H9 (cell line): Measurements from ENCODE around the gene ITGA11. TPM values are rescaled to one million over a fixed set of nuclear protein-coding genes. Genes with fewer than 3 reads are reported as not detected.
A peak's percentile ranks its signal among the peaks of the same experiment; 100 is the strongest.

ENCODE experiments used
- DNase-seq: peaks from one replicate; pipeline ENCODE4 v3.0.0-alpha.2; 2017
- H2AFZ ChIP-seq: one replicate; pipeline ENCODE4 v1.6.1; 2013; ENCODE audit warnings: mild to moderate bottlenecking, low read length, control low read depth, moderate library complexity
- H2AK5ac ChIP-seq: 2 replicates; pipeline ENCODE4 v1.6.1; 2013; ENCODE audit warnings: low read length, control low read depth, mixed read lengths; ENCODE audit not compliant: insufficient read length
- H2BK120ac ChIP-seq: one replicate; pipeline ENCODE4 v1.6.1; 2013; ENCODE audit warnings: low read depth, mild to moderate bottlenecking, low read length, control low read depth, inconsistent platforms; ENCODE audit not compliant: poor library complexity, severe bottlenecking
- H2BK12ac ChIP-seq: 2 replicates; pipeline ENCODE4 v1.6.1; 2013; ENCODE audit warnings: low read length, control low read depth, mixed read lengths, low read depth; ENCODE audit not compliant: insufficient read length
- H2BK15ac ChIP-seq: 2 replicates; pipeline ENCODE4 v1.6.1; 2013; ENCODE audit warnings: low read depth, low read length, control low read depth
- H2BK20ac ChIP-seq: one replicate; pipeline ENCODE4 v1.6.1; 2013; ENCODE audit warnings: low read depth, mild to moderate bottlenecking, low read length, control low read depth, inconsistent platforms; ENCODE audit not compliant: poor library complexity, severe bottlenecking
- H2BK5ac ChIP-seq: 2 replicates; pipeline ENCODE4 v1.6.1; 2013; ENCODE audit warnings: low read length, control low read depth, mixed read lengths; ENCODE audit not compliant: insufficient read length
- H3K14ac ChIP-seq: 2 replicates; pipeline ENCODE4 v1.6.1; 2013; ENCODE audit warnings: low read length, control low read depth; ENCODE audit not compliant: insufficient read depth
- H3K18ac ChIP-seq: 2 replicates; pipeline ENCODE4 v1.6.1; 2013; ENCODE audit warnings: low read depth, mild to moderate bottlenecking, mixed read lengths, low read length, control low read depth; ENCODE audit not compliant: insufficient read length
- H3K23ac ChIP-seq: 2 replicates; pipeline ENCODE4 v1.6.1; 2013; ENCODE audit warnings: low read length, control low read depth, mixed read lengths, low read depth; ENCODE audit not compliant: insufficient read length
- H3K23me2 ChIP-seq: 2 replicates; pipeline ENCODE4 v1.6.1; 2013; ENCODE audit warnings: low read depth, mild to moderate bottlenecking, mixed read lengths, low read length, control low read depth; ENCODE audit not compliant: insufficient read length, poor library complexity, severe bottlenecking
- H3K27ac ChIP-seq: 2 replicates; pipeline ENCODE4 v1.5.1; 2013; ENCODE audit warnings: low read length, control low read depth, mixed read lengths, low read depth; ENCODE audit not compliant: insufficient read length
- H3K27me3 ChIP-seq: 2 replicates; pipeline ENCODE4 v1.6.1; 2013; ENCODE audit warnings: low read length, control low read depth, inconsistent platforms; ENCODE audit not compliant: insufficient read depth
- H3K4ac ChIP-seq: 2 replicates; pipeline ENCODE4 v1.6.1; 2013; ENCODE audit warnings: low read depth, mild to moderate bottlenecking, control low read depth, inconsistent platforms, low read length, moderate library complexity
- H3K4me1 ChIP-seq: 2 replicates; pipeline ENCODE4 v1.6.1; 2013; ENCODE audit warnings: low read length, control low read depth, inconsistent platforms; ENCODE audit not compliant: insufficient read depth
- H3K4me2 ChIP-seq: 2 replicates; pipeline ENCODE4 v1.6.1; 2013; ENCODE audit warnings: low read length, control low read depth, mixed read lengths; ENCODE audit not compliant: insufficient read length, insufficient read depth
- H3K56ac ChIP-seq: 2 replicates; pipeline ENCODE4 v1.6.1; 2013; ENCODE audit warnings: low read depth, mild to moderate bottlenecking, mixed read lengths, low read length, control low read depth; ENCODE audit not compliant: insufficient read length
- H3K79me1 ChIP-seq: 2 replicates; pipeline ENCODE4 v1.6.1; 2013; ENCODE audit warnings: low read depth, mild to moderate bottlenecking, moderate library complexity, low read length, control low read depth, inconsistent platforms; ENCODE audit not compliant: insufficient read depth, poor library complexity, severe bottlenecking
- H3K79me2 ChIP-seq: 2 replicates; pipeline ENCODE4 v1.6.1; 2013; ENCODE audit warnings: low read length, control low read depth, inconsistent platforms; ENCODE audit not compliant: insufficient read depth
- H3K9ac ChIP-seq: 2 replicates; pipeline ENCODE4 v1.6.1; 2013; ENCODE audit warnings: low read length, control low read depth, mixed read lengths; ENCODE audit not compliant: insufficient read length; ENCODE audit errors: extremely low read depth
- H3K9me3 ChIP-seq: one replicate; pipeline ENCODE4 v1.6.1; 2013; ENCODE audit warnings: low read depth, low read length, inconsistent platforms; ENCODE audit not compliant: control insufficient read depth
- H3T11ph ChIP-seq: one replicate; pipeline ENCODE4 v1.6.1; 2013; ENCODE audit warnings: mild to moderate bottlenecking, low read length, control low read depth, inconsistent platforms
- H4K20me1 ChIP-seq: one replicate; pipeline ENCODE4 v1.6.1; 2013; ENCODE audit not compliant: control insufficient read depth, insufficient read length, insufficient read depth
- H4K5ac ChIP-seq: 2 replicates; pipeline ENCODE4 v1.6.1; 2013; ENCODE audit warnings: low read depth, mild to moderate bottlenecking, mixed read lengths, low read length, control low read depth; ENCODE audit not compliant: insufficient read length
- H4K8ac ChIP-seq: replicated peaks from 2 replicates; pipeline ENCODE4 v1.6.1; 2013; ENCODE audit warnings: low read length, control low read depth, mixed read lengths, low read depth; ENCODE audit not compliant: insufficient read length
- H4K91ac ChIP-seq: 2 replicates; pipeline ENCODE4 v1.6.1; 2013; ENCODE audit warnings: low read depth, mild to moderate bottlenecking, moderate library complexity, mixed read lengths, low read length, control low read depth; ENCODE audit not compliant: insufficient read length
- H3K27ac Mint-ChIP-seq, 3 experiments: 2 replicates in 2 of 3; 3 replicates in 1 of 3; pipeline ENCODE4 v1.8.0; 2020 to 2021; ENCODE audit warnings: mixed read lengths in 3 of 3, mild to moderate bottlenecking in 1 of 3, moderate library complexity in 1 of 3
- H3K27me3 Mint-ChIP-seq: 2 replicates; pipeline ENCODE4 v1.8.0; 2021; ENCODE audit warnings: low read depth, mild to moderate bottlenecking, moderate library complexity, mixed read lengths
- H3K36me3 Mint-ChIP-seq, 3 experiments: 2 replicates in 2 of 3; 3 replicates in 1 of 3; pipeline ENCODE4 v1.8.0; 2020 to 2021; ENCODE audit warnings: low read depth in 3 of 3, mixed read lengths in 3 of 3; ENCODE audit not compliant: insufficient read depth in 1 of 3
- H3K4me1 Mint-ChIP-seq, 2 experiments: 2 replicates each; pipeline ENCODE4 v1.8.0; 2020; ENCODE audit warnings: mixed read lengths in 2 of 2
- H3K4me3 Mint-ChIP-seq, 2 experiments: 2 replicates in 1 of 2; 3 replicates in 1 of 2; pipeline ENCODE4 v1.8.0; 2020 to 2021; ENCODE audit warnings: mild to moderate bottlenecking in 2 of 2, mixed read lengths in 2 of 2, moderate library complexity in 1 of 2
- H3K9me3 Mint-ChIP-seq, 2 experiments: 2 replicates in 1 of 2; 3 replicates in 1 of 2; pipeline ENCODE4 v1.8.0; 2020; ENCODE audit warnings: mild to moderate bottlenecking in 2 of 2, mixed read lengths in 2 of 2, moderate library complexity in 1 of 2
- WGBS: extraction: QIAGEN DNeasy Blood & Tissue Kit; methylation state at CpG from one replicate; pipeline ENCODE4 v1.1.7; 2013; ENCODE audit warnings: missing lambda C conversion rate, low lambda C conversion rate, mixed read lengths; ENCODE audit not compliant: insufficient read length; ENCODE audit errors: extremely low coverage; 5-methylcytosine and 5-hydroxymethylcytosine counted together
- total RNA-seq: library from RNA; stranded (reverse); gene quantifications from 2 replicates; pipeline ENCODE4 v1.2.1, GENCODE V29; 2021
- TF ChIP-seq, protein P1 (sequence below): fragments of 200-600 bp; sonication (generic); conservative IDR thresholded peaks from 3 replicates; pipeline ENCODE4 v1.8.0; 2021; ENCODE audit warnings: antibody characterized with exemption, mild to moderate bottlenecking

The ITGA11 gene
- total RNA-seq, 1 experiment from 2014 or later = 0.07 TPM

- Histone ChIP-seq H3K4me2 (no peak overlapping the region), H3K79me1 (no peaks in the 10 kb centered on the region), H2BK12ac (no peak overlapping the region), H2BK120ac (no peak overlapping the region), H4K91ac (no peak overlapping the region), H3T11ph (no peak overlapping the region), H2AFZ (no peak overlapping the region), H3K79me2 (no peaks in the 10 kb centered on the region), H2BK5ac (no peak overlapping the region), H2BK15ac (no peak overlapping the region), H3K27me3 (no peaks in the 10 kb centered on the region), H3K23ac (no peak overlapping the region), H3K14ac (no peak overlapping the region), H2AK5ac (no peak overlapping the region), H3K9ac (no peak overlapping the region), H3K27ac (no peak overlapping the region), H4K20me1 (no peaks in the 10 kb centered on the region), H4K5ac (no peak overlapping the region), H3K18ac (no peak overlapping the region), H4K8ac (no peak overlapping the region), H3K23me2 (no peaks in the 10 kb centered on the region), H3K56ac (no peak overlapping the region), H3K4ac (no peak overlapping the region), H3K9me3 (no peaks in the 10 kb centered on the region), H3K4me1 (peaks cover 2% of the 10 kb centered on the region; the same call in 1 of the 2 replicates), H2BK20ac (no peak overlapping the region)
- WGBS = no CpG with 5 or more reads among the region's 16 CpGs
- Mint-ChIP-seq H3K4me3 (no peak overlapping the region), H3K36me3 (no peaks in the 10 kb centered on the region; a peak in 1 of 7 replicates), H3K27ac (no peak overlapping the region; a peak in 1 of 7 replicates), H3K9me3 (no peaks in the 10 kb centered on the region), H3K4me1 (peaks cover 25 to 41% of the 10 kb centered on the region in 2 experiments), H3K27me3 (peaks cover 3% of the 10 kb centered on the region)
- peak; percentile 16 for DNase-seq
- TF ChIP-seq, protein P1, sequence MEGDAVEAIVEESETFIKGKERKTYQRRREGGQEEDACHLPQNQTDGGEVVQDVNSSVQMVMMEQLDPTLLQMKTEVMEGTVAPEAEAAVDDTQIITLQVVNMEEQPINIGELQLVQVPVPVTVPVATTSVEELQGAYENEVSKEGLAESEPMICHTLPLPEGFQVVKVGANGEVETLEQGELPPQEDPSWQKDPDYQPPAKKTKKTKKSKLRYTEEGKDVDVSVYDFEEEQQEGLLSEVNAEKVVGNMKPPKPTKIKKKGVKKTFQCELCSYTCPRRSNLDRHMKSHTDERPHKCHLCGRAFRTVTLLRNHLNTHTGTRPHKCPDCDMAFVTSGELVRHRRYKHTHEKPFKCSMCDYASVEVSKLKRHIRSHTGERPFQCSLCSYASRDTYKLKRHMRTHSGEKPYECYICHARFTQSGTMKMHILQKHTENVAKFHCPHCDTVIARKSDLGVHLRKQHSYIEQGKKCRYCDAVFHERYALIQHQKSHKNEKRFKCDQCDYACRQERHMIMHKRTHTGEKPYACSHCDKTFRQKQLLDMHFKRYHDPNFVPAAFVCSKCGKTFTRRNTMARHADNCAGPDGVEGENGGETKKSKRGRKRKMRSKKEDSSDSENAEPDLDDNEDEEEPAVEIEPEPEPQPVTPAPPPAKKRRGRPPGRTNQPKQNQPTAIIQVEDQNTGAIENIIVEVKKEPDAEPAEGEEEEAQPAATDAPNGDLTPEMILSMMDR = no peak
These were observed 114.5 kb downstream of the ITGA11 start for GRCh38 chr15:68317281-68318007.
